Cerebellar cortex (tissue), 1 donor: ENCODE data around the gene TIGD4.

Experiments used
- DNase-seq: peaks from one replicate; pipeline ENCODE4 v3.0.0-alpha.2; 2015; ENCODE audit warnings: low spot score

Gene TIGD4

DNA sequence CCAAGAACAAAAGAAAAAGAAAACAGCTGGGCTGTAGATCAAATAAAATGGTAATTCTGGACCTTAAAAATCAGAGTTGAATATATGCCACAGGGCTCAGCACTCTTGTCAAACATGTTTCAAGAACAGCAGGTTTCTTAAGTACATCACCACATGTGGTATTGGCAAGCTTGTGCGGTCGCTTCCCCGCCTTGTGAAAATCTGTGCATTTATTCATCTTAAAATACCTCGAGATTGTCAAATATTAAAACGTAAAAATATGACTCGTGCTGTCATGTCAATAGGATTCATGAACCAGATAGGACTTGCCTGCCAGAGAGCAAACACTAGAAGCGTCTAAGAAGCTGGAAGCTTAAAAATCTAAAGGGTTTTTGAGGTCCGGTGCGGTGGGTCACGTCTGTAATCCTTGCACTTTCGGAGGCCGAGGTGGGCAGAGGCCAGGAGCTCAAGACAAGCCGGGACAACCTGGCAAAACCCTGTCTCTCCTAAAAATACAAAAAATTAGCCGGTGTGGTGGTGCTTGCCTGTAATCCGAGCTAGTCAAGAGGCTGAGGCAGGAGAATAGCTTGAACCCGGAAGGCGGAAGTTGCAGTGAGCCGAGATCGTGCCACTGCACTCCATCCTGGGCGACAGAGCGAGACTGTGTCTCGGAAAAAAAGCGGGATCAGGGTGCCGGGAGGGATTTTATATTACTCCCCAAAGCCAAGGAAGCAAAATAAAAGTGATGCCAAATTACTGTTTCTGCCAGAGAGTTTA lies 59.6 kb downstream of the TIGD4 start:
- DNase-seq = peak; percentile 32
